Upper lobe of left lung (tissue), 4 donors: ENCODE results near the gene SPNS3.

Experiments used
- CTCF ChIP-seq, 6 experiments: fragments of 450-650 bp in 4 of 6; fragments of 200-600 bp in 2 of 6; sonication (generic) in 2 of 6; IDR thresholded peaks; one replicate each; pipeline ENCODE4 v1.5.1; 2016 to 2019; ENCODE audit warnings: antibody characterized with exemption in 6 of 6
- POLR2A ChIP-seq, 4 donors: fragments of 450-650 bp; IDR thresholded peaks; one replicate each; pipeline ENCODE4 v1.5.1; 2016 to 2017; ENCODE audit warnings: antibody characterized with exemption in 4 of 4, mild to moderate bottlenecking in 2 of 4
- POLR2AphosphoS5 ChIP-seq, 2 donors: sonication (generic); formaldehyde crosslinking; IDR thresholded peaks; one replicate each; pipeline ENCODE4 v1.5.1; 2017; ENCODE audit warnings: antibody characterized with exemption in 2 of 2

- TF ChIP-seq CTCF (IDR thresholded peaks at IDR 0.05) = no peak
- TF ChIP-seq POLR2A (IDR thresholded peaks at IDR 0.05) = no peak
- peak in 1 of 2 donors; percentile 35 for TF ChIP-seq POLR2AphosphoS5 (IDR thresholded peaks at IDR 0.05)
These were observed 83.0 kb downstream of the SPNS3 start for GRCh38 chr17:4516735-4517134.
